HG03135 (cell line): Measurements from ENCODE around the gene TRIM24.

Experiments used
- ATAC-seq: cut with Tn5 transposase; IDR thresholded peaks from one replicate; pipeline ENCODE4 v1.9.1; 2021; ENCODE audit warnings: mild to moderate bottlenecking, moderate library complexity; ENCODE audit not compliant: unreplicated experiment

TRIM24 gene

GRCh38 chr7:138613630-138614029, 153.6 kb downstream of the TRIM24 start:
- ATAC-seq = no peak

- no peak for ATAC-seq
These were observed 156.0 kb downstream of the TRIM24 start for GRCh38 chr7:138616085-138616484.

GRCh38 chr7:138618506-138618905, 158.4 kb downstream of the TRIM24 start:
- no peak for ATAC-seq

GRCh38 chr7:138618933-138619332, 158.9 kb downstream of the TRIM24 start:
- ATAC-seq = no peak

- ATAC-seq = no peak
These were observed 162.8 kb downstream of the TRIM24 start for GRCh38 chr7:138622841-138623240.

- ATAC-seq = no peak
These were observed 165.2 kb downstream of the TRIM24 start for GRCh38 chr7:138625084-138625848.

- ATAC-seq = no peak
These were observed 165.8 kb downstream of the TRIM24 start for GRCh38 chr7:138625849-138626230.

- ATAC-seq = no peak
These were observed 166.8 kb downstream of the TRIM24 start for GRCh38 chr7:138626846-138627245.

- no peak for ATAC-seq
These were observed 167.3 kb downstream of the TRIM24 start for GRCh38 chr7:138627361-138627760.

GRCh38 chr7:138630059-138630610, 170.1 kb downstream of the TRIM24 start:
- ATAC-seq = no peak

- ATAC-seq = no peak
These were observed 172.3 kb downstream of the TRIM24 start for GRCh38 chr7:138632384-138632783.

GRCh38 chr7:138632826-138633602, 173.0 kb downstream of the TRIM24 start:
- ATAC-seq = no peak
